GM12878 (cell line): Measurements from ENCODE around the gene SLC1A7. TPM values are rescaled to one million over a fixed set of nuclear protein-coding genes. Genes with fewer than 3 reads are reported as not detected.

ENCODE experiments used
- ATAC-seq: fragments of 200-7000 bp; cut with Tn5 transposase; 3 replicates; pipeline ENCODE4 v1.9.1; 2020; ENCODE audit warnings: mild to moderate bottlenecking, moderate library complexity
- BruUV-seq: library from RNA; stranded (reverse); fragments of 400-500 nt; replicated peaks from 2 replicates; lab custom pipeline; 2021; lab: Mats Ljungman, UMichigan
- CTCF ChIA-PET: fragments of 300-600 bp; sonication (Branson Sonifier 250); formaldehyde crosslinking; extraction: SDS; loops from one replicate; lab custom pipeline; 2021; ENCODE audit warnings: inconsistent platforms; lab: Yijun Ruan, JAX
- POLR2A ChIA-PET: fragments of 350-600 bp; formaldehyde crosslinking; extraction: SDS; loops from one replicate; lab custom pipeline; 2021; ENCODE audit warnings: inconsistent platforms; lab: Charles Lee
- RAD21 ChIA-PET: fragments of 300-600 bp; sonication (Branson Sonifier 250); formaldehyde crosslinking; loops from one replicate; lab custom pipeline; 2023; ENCODE audit warnings: antibody characterized with exemption; ENCODE audit not compliant: unreplicated experiment; lab: Charles Lee
- SMC1A ChIA-PET: fragments of 300-600 bp; sonication (Branson Sonifier 250); formaldehyde crosslinking; loops from one replicate; lab custom pipeline; 2023; ENCODE audit not compliant: unreplicated experiment, uncharacterized antibody; lab: Charles Lee
- DNase-seq: peaks from one replicate; pipeline ENCODE4 v3.0.0-alpha.2; 2011; ENCODE audit warnings: low read depth, low spot score
- FAIRE-seq: peaks from 3 replicates; lab custom pipeline; 2011; peaks lifted over from hg19 to GRCh38; lab: Jason Lieb, UNC
- H2AFZ ChIP-seq: 2 replicates; pipeline ENCODE4 v1.6.0; 2011; ENCODE audit warnings: low read depth, low read length, control low read depth; ENCODE audit not compliant: control insufficient read depth
- H3K27ac ChIP-seq: 2 replicates; pipeline ENCODE4 v1.5.1; 2011; ENCODE audit warnings: control low read depth; ENCODE audit not compliant: control insufficient read depth, insufficient read depth
- H3K27me3 ChIP-seq, 2 experiments: replicated peaks in 1 of 2; 2 replicates each; pipeline versions ENCODE4 v1.6.0 to v1.6.1; 2011; ENCODE audit warnings: low read length in 1 of 2; ENCODE audit not compliant: control insufficient read depth in 2 of 2, insufficient read depth in 2 of 2
- H3K36me3 ChIP-seq, 2 experiments: 2 replicates each; pipeline ENCODE4 v1.5.1; 2011; ENCODE audit warnings: low read length in 1 of 2; ENCODE audit not compliant: control insufficient read depth in 2 of 2, insufficient read depth in 2 of 2
- H3K4me1 ChIP-seq: 2 replicates; pipeline ENCODE4 v1.6.1; 2011; ENCODE audit warnings: mild to moderate bottlenecking, low read length, moderate library complexity, mixed read lengths; ENCODE audit not compliant: control insufficient read depth, insufficient read depth
- H3K4me2 ChIP-seq: 2 replicates; pipeline ENCODE4 v1.6.0; 2011; ENCODE audit warnings: control low read depth; ENCODE audit not compliant: control insufficient read depth, insufficient read depth
- H3K4me3 ChIP-seq: fragments of 200-600 bp; sonication (generic); 2 replicates; pipeline ENCODE4 v1.5.1; 2016
- H3K79me2 ChIP-seq: 2 replicates; pipeline ENCODE4 v1.6.0; 2011; ENCODE audit warnings: low read length; ENCODE audit not compliant: control insufficient read depth, insufficient read depth
- H3K9ac ChIP-seq: 2 replicates; pipeline ENCODE4 v1.8.0; 2011; ENCODE audit warnings: low read length, control low read depth, mixed read lengths; ENCODE audit not compliant: control insufficient read depth, insufficient read depth
- H3K9me3 ChIP-seq: replicated peaks from 3 replicates; pipeline ENCODE4 v1.5.1; 2011; ENCODE audit warnings: mild to moderate bottlenecking, low read length; ENCODE audit not compliant: control insufficient read depth, insufficient read depth
- H4K20me1 ChIP-seq: 2 replicates; pipeline ENCODE4 v1.6.0; 2011; ENCODE audit not compliant: control insufficient read depth, insufficient read depth
- ETV6 ChIP-seq, 2 experiments: fragments of 450-650 bp in 1 of 2; IDR thresholded peaks in 1 of 2; conservative IDR thresholded peaks in 1 of 2; 2 replicates each; pipeline ENCODE4 v1.6.1; 2014; ENCODE audit warnings: antibody characterized with exemption in 1 of 2, borderline replicate concordance in 1 of 2, low read depth in 1 of 2, mild to moderate bottlenecking in 1 of 2, moderate library complexity in 1 of 2
- NR2C1 ChIP-seq: fragments of 450-650 bp; IDR thresholded peaks from 2 replicates; pipeline ENCODE4 v1.6.1; 2017; ENCODE audit warnings: antibody characterized with exemption, mild to moderate bottlenecking, moderate library complexity
- NRF1 ChIP-seq: conservative IDR thresholded peaks from 2 replicates; pipeline ENCODE4 v1.6.1; 2011; ENCODE audit warnings: mild to moderate bottlenecking, low read depth, low read length, improper control_type of control experiment
- PAX5 ChIP-seq: IDR thresholded peaks from 2 replicates; pipeline ENCODE4 v1.6.1; 2011; ENCODE audit warnings: low read depth, low read length, borderline replicate concordance
- PML ChIP-seq: IDR thresholded peaks from 2 replicates; pipeline ENCODE4 v1.6.1; 2012; ENCODE audit warnings: low read length, inconsistent platforms
- SMC3 ChIP-seq: IDR thresholded peaks from 2 replicates; pipeline ENCODE4 v1.6.1; 2011; ENCODE audit warnings: low read length, improper control_type of control experiment, borderline replicate concordance
- SPI1 ChIP-seq: IDR thresholded peaks from 2 replicates; pipeline ENCODE4 v1.6.1; 2011; ENCODE audit warnings: low read depth, mild to moderate bottlenecking, low read length, moderate library complexity, borderline replicate concordance; ENCODE audit not compliant: insufficient read depth
- SREBF2 ChIP-seq: IDR thresholded peaks from 2 replicates; pipeline ENCODE4 v1.6.1; 2012; ENCODE audit warnings: mild to moderate bottlenecking, low read length
- WGBS: methylation state at CpG from one replicate; pipeline ENCODE4 v1.1.6; 2016; ENCODE audit warnings: low lambda C conversion rate; ENCODE audit not compliant: insufficient replicate concordance, insufficient coverage; ENCODE audit errors: missing lambda C conversion rate; 5-methylcytosine and 5-hydroxymethylcytosine counted together
- in situ Hi-C: fragments of 300-500 bp; cut with MboI; formaldehyde crosslinking; loops from 9 replicates; pipeline ENCODE4 v1.14.3; 2018; ENCODE audit warnings: mixed read lengths
- intact Hi-C: fragments of 100-400 bp; cut with micrococcal nuclease; formaldehyde crosslinking; loops from one replicate; pipeline ENCODE4 v1.14.2; 2022; ENCODE audit not compliant: unreplicated experiment
- polyA plus RNA-seq, 11 experiments: library from polyadenylated mRNA; depleted of rRNA in 4 of 11; unstranded in 6 of 11; stranded (reverse) in 5 of 11; fragments of >200 nt; fragmentation: Nextera tagmentation in 4 of 11; fragmentation: Illumina TruSeq in 1 of 11; extraction: Ambion mirVana in 4 of 11; extraction: Trizol in 1 of 11; gene quantifications; 1 replicate in 1 of 11; 2 replicates in 10 of 11; pipeline versions ENCODE4 v1.2.1 to v1.2.3, GENCODE V29; 2011 to 2016; ENCODE audit warnings: inconsistent platforms in 2 of 11, missing spikeins in 2 of 11, low read depth in 1 of 11
- total RNA-seq, 4 experiments: library from RNA; depleted of rRNA in 3 of 4; stranded (reverse); fragments of >200 nt in 3 of 4; fragmentation: Illumina TruSeq in 1 of 4; extraction: Trizol in 1 of 4; gene quantifications; 2 replicates each; pipeline versions ENCODE4 v1.2.1 to v1.2.3, GENCODE V29; 2013 to 2021
- TF ChIP-seq, protein P1 (sequence below): fragments of 450-650 bp; formaldehyde crosslinking; IDR thresholded peaks from 2 replicates; pipeline ENCODE4 v1.4.0; 2022; ENCODE audit warnings: mild to moderate bottlenecking, moderate library complexity
- TF ChIP-seq, protein P2 (sequence below): fragments of 450-650 bp; IDR thresholded peaks from 2 replicates; pipeline ENCODE4 v1.6.1; 2016; ENCODE audit warnings: mild to moderate bottlenecking

Gene SLC1A7
- total and polyA plus RNA-seq, 10 of the 15 experiments (the other 5 are each of a cell fraction or from before 2014, with no cell fraction given) = not detected

DNA sequence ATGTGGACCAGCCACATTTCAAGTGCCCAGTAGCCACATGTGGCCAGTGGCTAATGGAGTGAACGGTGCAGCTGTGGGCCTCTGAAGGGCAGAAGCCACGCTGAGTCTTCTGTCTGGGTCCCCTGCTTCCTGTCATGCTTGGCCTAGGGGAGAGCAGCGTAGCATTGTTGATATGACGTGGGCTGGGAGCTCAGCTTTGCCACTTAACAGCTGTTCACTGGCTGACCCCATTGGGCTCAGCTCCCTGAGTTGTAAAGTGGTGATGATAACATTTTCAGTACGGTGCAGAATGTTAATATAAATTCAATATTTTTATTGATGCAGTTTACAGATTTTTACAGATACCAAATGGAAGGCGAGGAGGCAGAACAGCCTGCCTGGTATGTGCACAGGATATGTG is 76.0 kb downstream of the SLC1A7 start:
- ChIA-PET CTCF (no interaction called here), POLR2A (interaction anchor here (0.9 kb wide), 1 partner anchor 19 kb away, joined by 3 read pairs; no protein-coding TSS in a partner anchor), RAD21 (no interaction called here), SMC1A (no interaction called here)
- H3K9ac ChIP-seq = no peak overlapping the region
- DNase-seq (no peak), ATAC-seq (no peak), FAIRE-seq (no peak)
- BruUV-seq = no TSS peak
- H3K4me1 ChIP-seq = no peaks in the 10 kb centered on the region
- peaks cover 3 to 6% of the 10 kb centered on the region in 2 experiments for H3K27me3 ChIP-seq
- no peaks in the 10 kb centered on the region for H4K20me1 ChIP-seq
- H3K79me2 ChIP-seq = no peaks in the 10 kb centered on the region
- WGBS = 19% methylated on average over 6 of the region's 6 CpGs
- TF ChIP-seq SMC3 (no peak), ETV6 (conservative IDR thresholded peaks at IDR 0.05 in 1 of 2, IDR thresholded peaks at IDR 0.05 in 1 of 2; ENCODE audit: borderline replicate concordance in 1 of 2, low read depth in 1 of 2) (no peak), NR2C1 (no peak), NRF1 (no peak), PAX5 (no peak), SPI1 (no peak), SREBF2 (no peak), PML (no peak)
- TF ChIP-seq, protein P1, sequence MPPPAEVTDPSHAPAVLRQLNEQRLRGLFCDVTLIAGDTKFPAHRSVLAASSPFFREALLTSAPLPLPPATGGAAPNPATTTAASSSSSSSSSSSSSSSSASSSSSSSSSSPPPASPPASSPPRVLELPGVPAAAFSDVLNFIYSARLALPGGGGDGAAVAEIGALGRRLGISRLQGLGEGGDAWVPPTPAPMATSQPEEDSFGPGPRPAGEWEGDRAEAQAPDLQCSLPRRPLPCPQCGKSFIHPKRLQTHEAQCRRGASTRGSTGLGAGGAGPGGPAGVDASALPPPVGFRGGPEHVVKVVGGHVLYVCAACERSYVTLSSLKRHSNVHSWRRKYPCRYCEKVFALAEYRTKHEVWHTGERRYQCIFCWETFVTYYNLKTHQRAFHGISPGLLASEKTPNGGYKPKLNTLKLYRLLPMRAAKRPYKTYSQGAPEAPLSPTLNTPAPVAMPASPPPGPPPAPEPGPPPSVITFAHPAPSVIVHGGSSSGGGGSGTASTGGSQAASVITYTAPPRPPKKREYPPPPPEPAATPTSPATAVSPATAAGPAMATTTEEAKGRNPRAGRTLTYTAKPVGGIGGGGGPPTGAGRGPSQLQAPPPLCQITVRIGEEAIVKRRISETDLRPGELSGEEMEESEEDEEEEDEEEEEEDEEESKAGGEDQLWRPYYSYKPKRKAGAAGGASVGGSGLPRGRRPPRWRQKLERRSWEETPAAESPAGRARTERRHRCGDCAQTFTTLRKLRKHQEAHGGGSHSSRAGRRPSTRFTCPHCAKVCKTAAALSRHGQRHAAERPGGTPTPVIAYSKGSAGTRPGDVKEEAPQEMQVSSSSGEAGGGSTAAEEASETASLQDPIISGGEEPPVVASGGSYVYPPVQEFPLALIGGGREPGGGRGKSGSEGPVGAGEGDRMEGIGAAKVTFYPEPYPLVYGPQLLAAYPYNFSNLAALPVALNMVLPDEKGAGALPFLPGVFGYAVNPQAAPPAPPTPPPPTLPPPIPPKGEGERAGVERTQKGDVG (CRISPR knock-in tag) = no peak
- TF ChIP-seq, protein P2, sequence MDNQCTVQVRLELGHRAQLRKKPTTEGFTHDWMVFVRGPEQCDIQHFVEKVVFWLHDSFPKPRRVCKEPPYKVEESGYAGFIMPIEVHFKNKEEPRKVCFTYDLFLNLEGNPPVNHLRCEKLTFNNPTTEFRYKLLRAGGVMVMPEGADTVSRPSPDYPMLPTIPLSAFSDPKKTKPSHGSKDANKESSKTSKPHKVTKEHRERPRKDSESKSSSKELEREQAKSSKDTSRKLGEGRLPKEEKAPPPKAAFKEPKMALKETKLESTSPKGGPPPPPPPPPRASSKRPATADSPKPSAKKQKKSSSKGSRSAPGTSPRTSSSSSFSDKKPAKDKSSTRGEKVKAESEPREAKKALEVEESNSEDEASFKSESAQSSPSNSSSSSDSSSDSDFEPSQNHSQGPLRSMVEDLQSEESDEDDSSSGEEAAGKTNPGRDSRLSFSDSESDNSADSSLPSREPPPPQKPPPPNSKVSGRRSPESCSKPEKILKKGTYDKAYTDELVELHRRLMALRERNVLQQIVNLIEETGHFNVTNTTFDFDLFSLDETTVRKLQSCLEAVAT = no peak
- H2AFZ ChIP-seq = no peak overlapping the region
- H3K4me3 ChIP-seq = no peak overlapping the region
- no peak overlapping the region for H3K4me2 ChIP-seq
- no peak overlapping the region for H3K27ac ChIP-seq
- H3K9me3 ChIP-seq = no peaks in the 10 kb centered on the region
- intact Hi-C loops = no loop called here
- H3K36me3 ChIP-seq = no peaks in the 10 kb centered on the region
- in situ Hi-C loops = no loop called here
